ENCODE data around the gene SMG6. TPM values are rescaled to one million over a fixed set of nuclear protein-coding genes. Genes with fewer than 3 reads are reported as not detected.
A peak's percentile ranks its signal among the peaks of the same experiment; 100 is the strongest.

The SMG6 gene
- total RNA-seq, 2 donors from 2014 or later = 33.2 to 82.9 TPM

- ATAC-seq (ENCODE audit: insufficient number of reproducible peaks, low FRiP score, low read depth) (no peak), DNase-seq (ENCODE audit: low spot score) (no peak)
- H3K27ac ChIP-seq = peak overlapping the region; percentile 88 to 91
- no peak overlapping the region for H3K4me3 ChIP-seq
- no peaks in the 10 kb centered on the region for H3K36me3 ChIP-seq
- H3K4me1 ChIP-seq (ENCODE audit: control insufficient read depth in 1 of 2, low read depth in 2 of 2) = peaks cover 51 to 82% of the 10 kb centered on the region in 2 donors
- no peaks in the 10 kb centered on the region for H3K9me3 ChIP-seq
- no peaks in the 10 kb centered on the region for H3K27me3 ChIP-seq (replicated peaks; ENCODE audit: insufficient read depth)
- no peak for TF ChIP-seq CTCF (IDR thresholded peaks at IDR 0.05)
These were observed 122.8 kb downstream of the SMG6 start for GRCh38 chr17:2180768-2181167.

DNA sequence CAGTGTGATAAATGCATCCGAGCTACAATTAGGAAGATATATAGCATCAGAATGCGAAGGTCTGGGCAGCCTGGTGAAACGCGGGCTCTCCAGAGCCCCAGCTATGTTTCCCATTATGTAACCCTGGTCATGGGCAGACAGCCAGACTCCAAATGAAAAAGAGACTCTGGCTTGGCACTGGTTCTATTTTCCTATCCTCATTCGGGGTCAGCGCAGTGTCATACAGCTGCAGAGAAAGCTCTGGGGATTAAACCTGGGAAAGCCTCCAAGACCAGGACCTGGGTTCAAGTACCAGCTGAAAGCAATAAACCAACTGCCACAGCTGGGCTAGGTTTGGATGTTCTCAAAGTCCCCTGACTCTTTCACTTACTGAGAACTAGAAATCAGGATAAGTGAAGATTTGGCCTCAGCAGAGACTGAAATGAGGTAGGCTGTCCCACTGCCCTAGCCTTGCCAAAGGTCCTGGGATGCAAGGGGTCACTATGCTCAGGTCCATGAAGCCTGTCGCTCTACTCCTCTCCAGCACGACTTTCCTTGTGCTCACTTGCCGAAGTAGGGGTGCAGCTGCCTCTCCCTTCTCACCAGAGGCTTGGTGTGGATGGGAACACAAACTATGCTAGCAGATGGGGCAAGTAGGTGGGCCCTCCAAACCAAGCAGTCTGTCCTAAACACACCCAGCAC is 123.8 kb downstream of the SMG6 start:
- Histone ChIP-seq H3K27me3 (replicated peaks; ENCODE audit: insufficient read depth) (no peaks in the 10 kb centered on the region), H3K36me3 (no peaks in the 10 kb centered on the region), H3K27ac (peak overlapping the region; percentile 88 to 91), H3K4me3 (peak overlapping the region; percentile 23), H3K4me1 (ENCODE audit: control insufficient read depth in 1 of 2, low read depth in 2 of 2) (peaks cover 61 to 93% of the 10 kb centered on the region in 2 donors), H3K9me3 (no peaks in the 10 kb centered on the region)
- peak; percentile 67 for ATAC-seq (ENCODE audit: insufficient number of reproducible peaks, low FRiP score, low read depth)
- TF ChIP-seq CTCF (IDR thresholded peaks at IDR 0.05) = no peak
- peak; percentile 60 for DNase-seq (ENCODE audit: low spot score)

GRCh38 chr17:2178798-2179501 is 124.6 kb downstream of the SMG6 start:
- H3K36me3 ChIP-seq = no peaks in the 10 kb centered on the region
- no peaks in the 10 kb centered on the region for H3K27me3 ChIP-seq (replicated peaks; ENCODE audit: insufficient read depth)
- no peak for TF ChIP-seq CTCF (IDR thresholded peaks at IDR 0.05)
- DNase-seq (ENCODE audit: low spot score) = no peak
- H3K4me1 ChIP-seq (ENCODE audit: control insufficient read depth in 1 of 2, low read depth in 2 of 2) = peaks cover 69 to 100% of the 10 kb centered on the region in 2 donors
- ATAC-seq (ENCODE audit: insufficient number of reproducible peaks, low FRiP score, low read depth) = no peak
- no peaks in the 10 kb centered on the region for H3K9me3 ChIP-seq
- H3K27ac ChIP-seq = peak overlapping the region; percentile 88 to 91
- H3K4me3 ChIP-seq = peak overlapping the region; percentile 23

- TF ChIP-seq CTCF (IDR thresholded peaks at IDR 0.05) = no peak
- Histone ChIP-seq H3K4me1 (ENCODE audit: control insufficient read depth in 1 of 2, low read depth in 2 of 2) (peaks cover 75 to 100% of the 10 kb centered on the region in 2 donors), H3K27me3 (replicated peaks; ENCODE audit: insufficient read depth) (no peaks in the 10 kb centered on the region), H3K9me3 (no peaks in the 10 kb centered on the region), H3K36me3 (no peaks in the 10 kb centered on the region), H3K4me3 (no peak overlapping the region), H3K27ac (peak overlapping the region in 1 of 2 donors; percentile 88)
- ATAC-seq (ENCODE audit: insufficient number of reproducible peaks, low FRiP score, low read depth) (no peak), DNase-seq (ENCODE audit: low spot score) (no peak)
These were observed 126.3 kb downstream of the SMG6 start for GRCh38 chr17:2177235-2177811.

GRCh38 chr17:2176499-2177169 is 127.0 kb downstream of the SMG6 start:
- no peak for ATAC-seq (ENCODE audit: insufficient number of reproducible peaks, low FRiP score, low read depth)
- peaks cover 69 to 99% of the 10 kb centered on the region in 2 donors for H3K4me1 ChIP-seq (ENCODE audit: control insufficient read depth in 1 of 2, low read depth in 2 of 2)
- TF ChIP-seq CTCF (IDR thresholded peaks at IDR 0.05) = no peak
- no peak overlapping the region for H3K4me3 ChIP-seq
- no peak for DNase-seq (ENCODE audit: low spot score)
- no peaks in the 10 kb centered on the region for H3K9me3 ChIP-seq
- H3K27ac ChIP-seq = no peak overlapping the region
- H3K36me3 ChIP-seq = no peaks in the 10 kb centered on the region
- H3K27me3 ChIP-seq (replicated peaks; ENCODE audit: insufficient read depth) = no peaks in the 10 kb centered on the region

All from thoracic aorta (tissue), 2 donors.